Neural cell (in vitro differentiated cells): Measurements from ENCODE around the gene KLHL3.

Experiments used
- CTCF ChIP-seq: fragments of 450-650 bp; IDR thresholded peaks from 2 replicates; pipeline ENCODE4 v1.5.1; 2014; ENCODE audit warnings: antibody characterized with exemption, mild to moderate bottlenecking, moderate library complexity; ENCODE audit not compliant: poor library complexity, severe bottlenecking
- RAD21 ChIP-seq: fragments of 450-650 bp; conservative IDR thresholded peaks from 2 replicates; pipeline ENCODE4 v1.6.1; 2014; ENCODE audit warnings: antibody characterized with exemption, mild to moderate bottlenecking, moderate library complexity

- no peak for TF ChIP-seq RAD21
- TF ChIP-seq CTCF: no peak
These were observed 12.0 kb upstream of the KLHL3 start for GRCh38 chr5:137747848-137748247.
